ENCODE results near the gene NDUFA1.
"Not testable (repeated sequence)": the region's sequence is repeated elsewhere in the genome, so short reads cannot be mapped to it uniquely, and the experiment has no call there.

The NDUFA1 gene

GRCh38 chrX:119899125-119899524 is 27.5 kb downstream of the NDUFA1 start:
- DNase-seq (ENCODE audit: low read depth in 1 of 2, low spot score in 1 of 2) = no peak

DNA sequence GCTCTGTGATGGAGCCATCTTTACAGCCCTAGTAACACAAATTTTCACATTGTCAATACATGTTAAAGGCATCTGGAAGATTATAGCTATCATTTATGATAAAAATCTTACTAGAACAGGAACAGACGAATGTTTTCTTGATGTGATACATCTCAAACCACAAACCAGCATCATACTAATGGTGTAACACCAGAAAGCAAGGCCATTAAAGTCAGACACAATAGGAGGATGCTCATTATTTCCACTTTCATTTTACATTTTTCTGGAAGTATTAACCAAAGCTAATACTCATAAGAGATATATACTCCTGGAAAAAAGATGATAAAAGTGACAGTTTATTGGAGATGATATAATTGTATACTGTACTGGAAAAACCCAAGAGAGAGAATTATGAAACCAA is 29.3 kb downstream of the NDUFA1 start:
- DNase-seq (ENCODE audit: low read depth in 1 of 2, low spot score in 1 of 2) = no peak

DNA sequence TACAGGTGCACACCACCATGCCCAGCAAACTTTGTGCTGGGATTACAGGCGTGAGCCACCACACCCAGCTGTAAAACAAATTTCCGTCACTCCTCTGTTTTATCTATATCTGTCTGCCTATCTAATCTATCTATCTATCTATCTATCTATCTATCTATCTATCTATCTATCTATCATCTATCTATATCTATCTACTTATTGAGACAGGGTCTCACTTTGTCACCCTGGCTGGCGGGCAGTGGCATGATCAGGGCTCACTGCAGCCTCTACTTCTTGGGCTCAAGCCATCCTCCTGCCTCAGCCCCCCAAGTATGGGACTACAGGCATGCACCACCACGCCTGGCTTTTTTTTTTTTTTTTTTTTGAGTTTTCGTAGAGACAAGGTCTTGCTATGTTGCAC is 44.7 kb downstream of the NDUFA1 start:
- no peak for DNase-seq (ENCODE audit: low read depth in 1 of 2, low spot score in 1 of 2)

GRCh38 chrX:119917877-119918276 is 46.2 kb downstream of the NDUFA1 start:
- no peak for DNase-seq (ENCODE audit: low read depth in 1 of 2, low spot score in 1 of 2)

- DNase-seq (ENCODE audit: low read depth in 1 of 2, low spot score in 1 of 2) = no peak
These were observed 48.4 kb downstream of the NDUFA1 start for GRCh38 chrX:119919835-119920585.

- DNase-seq (ENCODE audit: low read depth in 1 of 2, low spot score in 1 of 2) = not testable (repeated sequence)
These were observed 50.8 kb downstream of the NDUFA1 start for GRCh38 chrX:119922391-119922790.

All from activated CD4-positive, alpha-beta T cell treated with anti-CD3 and anti-CD28 coated beads, Interleukin-2, amount 50 U/mL, for 24 hours (primary cell).